Medulla oblongata (tissue), 1 donor: ENCODE results near the gene BORCS6.

Experiments used
- DNase-seq: peaks from one replicate; pipeline ENCODE4 v3.0.0-alpha.2; 2015; ENCODE audit errors: extremely low spot score

The BORCS6 gene

GRCh38 chr17:8210761-8211458 is 20.9 kb upstream of the BORCS6 start:
- DNase-seq, result no peak

GRCh38 chr17:8209907-8210760 is 20.2 kb upstream of the BORCS6 start, which contains the start of gene AURKB:
Gene AURKB, minus strand, starts transcription at chr17:8210575. Its CDS starts 351 bp downstream, at chr17:8210224.
- peak; percentile 99 for DNase-seq

- no peak for DNase-seq
Observed at GRCh38 chr17:8206536-8206935, 16.6 kb upstream of the BORCS6 start.

DNA sequence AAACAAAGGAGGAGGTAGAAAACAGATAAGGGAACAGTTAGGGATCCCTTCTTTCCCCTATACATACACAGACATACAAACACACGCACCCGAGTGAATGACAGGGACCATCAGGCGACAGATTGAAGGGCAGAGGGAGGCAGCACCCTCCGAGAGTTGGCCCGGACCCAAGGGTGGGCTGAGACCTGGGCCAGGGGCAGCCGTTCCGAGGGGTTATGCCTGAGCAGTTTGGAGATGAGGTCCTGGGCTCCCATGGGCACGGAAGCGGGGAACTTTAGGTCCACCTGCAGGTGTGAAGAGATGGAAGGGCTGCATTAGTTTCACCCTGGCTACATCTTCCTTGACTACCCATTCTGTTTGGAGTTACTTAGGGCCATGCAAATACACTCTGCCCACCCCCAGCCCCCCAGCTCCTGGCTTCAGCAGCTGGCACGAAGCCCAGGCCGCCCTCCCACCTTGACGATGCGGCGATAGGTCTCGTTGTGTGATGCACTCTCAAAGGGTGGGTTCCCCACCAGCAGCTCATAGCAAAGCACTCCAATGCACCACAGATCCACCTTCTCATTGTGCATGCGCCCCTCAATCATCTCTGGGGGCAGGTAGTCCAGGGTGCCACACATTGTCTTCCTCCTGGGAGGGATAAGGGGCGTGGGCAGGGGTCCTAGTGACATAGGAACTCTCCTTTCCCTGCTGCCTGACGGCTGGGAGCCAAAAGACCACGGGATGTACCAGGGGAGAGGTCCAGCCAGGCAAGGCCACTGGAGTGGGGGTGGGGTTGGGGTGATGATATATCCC is 15.0 kb upstream of the BORCS6 start:
- no peak for DNase-seq

DNA sequence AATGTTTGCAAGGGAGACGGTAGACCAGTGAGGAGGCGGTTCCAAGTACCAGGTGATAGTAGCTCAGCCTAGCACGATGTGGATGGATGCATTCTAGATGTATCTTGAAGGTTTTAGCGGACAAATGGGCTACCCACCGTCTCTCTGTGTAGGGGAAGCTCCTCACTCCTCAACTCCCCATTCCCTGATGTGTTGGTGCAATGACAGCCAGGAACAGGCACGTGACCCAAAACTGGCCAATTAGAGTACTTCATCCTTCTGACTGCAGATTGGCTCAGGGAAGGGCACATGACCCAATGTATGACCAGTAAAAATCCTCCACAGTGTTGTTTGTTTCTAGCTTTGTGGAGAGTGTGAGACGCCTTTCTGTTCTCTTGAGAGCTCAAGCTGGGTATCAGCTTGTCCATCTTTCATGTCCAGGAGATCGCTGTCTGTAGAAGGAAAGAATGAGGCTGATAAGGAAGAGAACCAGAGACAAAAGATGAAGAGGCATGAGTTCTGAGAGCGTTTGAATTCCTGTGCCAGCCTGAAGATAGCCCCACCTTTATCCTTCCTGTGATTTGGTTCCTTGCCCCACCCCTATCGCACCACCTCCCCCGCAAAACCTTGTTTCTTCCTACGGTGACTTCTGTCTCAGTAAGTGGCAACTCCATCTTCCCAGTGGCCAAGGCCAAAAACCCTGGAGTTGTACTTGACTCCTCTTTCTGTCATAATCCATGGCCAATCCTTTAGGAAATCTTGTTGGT is 2.3 kb upstream of the BORCS6 start:
- DNase-seq, result peak; percentile 100

GRCh38 chr17:8190506-8190905 is 526 bp upstream of the BORCS6 start:
- DNase-seq, result no peak

DNA sequence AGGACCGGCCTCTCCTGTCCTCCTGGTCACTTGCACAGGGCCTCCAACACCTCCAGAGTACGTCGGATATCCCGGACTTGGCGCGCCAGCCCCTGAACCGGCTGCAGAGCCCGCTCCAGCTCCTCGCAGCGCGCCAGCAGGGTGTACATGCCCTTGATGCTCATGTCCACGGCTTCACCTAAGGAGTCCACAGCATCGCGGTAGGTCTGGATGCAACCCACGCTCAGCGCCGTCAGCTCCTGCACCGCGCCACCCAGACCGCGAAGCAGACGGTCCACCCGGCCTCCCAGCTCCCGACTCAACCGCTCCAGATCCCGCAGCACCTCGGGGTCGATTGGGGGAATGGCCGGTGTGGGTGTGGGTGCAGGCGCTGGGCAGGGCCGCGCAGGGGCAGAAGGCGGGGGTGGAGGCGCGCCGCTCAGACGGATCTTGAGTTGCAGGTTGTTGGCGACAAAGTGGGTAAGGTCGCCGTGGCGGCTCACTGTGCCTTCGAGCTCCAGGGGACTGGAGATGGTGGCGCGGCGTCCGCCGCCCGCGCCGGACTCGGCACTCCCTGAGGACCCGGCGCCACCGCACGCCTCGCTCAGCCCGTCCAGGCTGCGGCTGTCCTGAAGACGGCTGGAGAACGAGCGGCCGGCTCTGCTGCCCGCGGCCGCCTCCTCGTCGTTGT is 804 bp downstream of the BORCS6 start:
- no peak for DNase-seq

GRCh38 chr17:8188263-8188839 is 1.6 kb downstream of the BORCS6 start:
- DNase-seq, result peak; percentile 43

- peak; percentile 95 for DNase-seq
Observed at GRCh38 chr17:8187517-8188262, 2.3 kb downstream of the BORCS6 start.

- peak; percentile 97 for DNase-seq
Observed at GRCh38 chr17:8186787-8187516, 3.0 kb downstream of the BORCS6 start.

DNA sequence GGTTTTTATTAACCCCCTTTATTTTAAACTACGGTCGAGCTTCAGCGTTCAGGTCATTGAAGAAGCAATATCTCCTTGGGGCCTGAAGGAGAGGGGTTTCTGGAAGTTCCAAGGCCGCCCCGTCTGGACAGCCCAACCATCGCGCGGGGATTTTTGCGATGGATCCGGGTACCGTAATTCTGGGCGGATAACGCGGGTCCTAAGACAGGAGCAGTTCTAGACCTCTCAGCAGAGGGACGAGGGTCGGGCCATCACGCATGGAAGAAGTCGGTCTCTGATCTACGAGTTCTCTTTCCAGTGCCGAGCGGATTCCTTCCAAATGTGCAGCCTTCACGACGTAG is 3.6 kb downstream of the BORCS6 start:
- no peak for DNase-seq

DNA sequence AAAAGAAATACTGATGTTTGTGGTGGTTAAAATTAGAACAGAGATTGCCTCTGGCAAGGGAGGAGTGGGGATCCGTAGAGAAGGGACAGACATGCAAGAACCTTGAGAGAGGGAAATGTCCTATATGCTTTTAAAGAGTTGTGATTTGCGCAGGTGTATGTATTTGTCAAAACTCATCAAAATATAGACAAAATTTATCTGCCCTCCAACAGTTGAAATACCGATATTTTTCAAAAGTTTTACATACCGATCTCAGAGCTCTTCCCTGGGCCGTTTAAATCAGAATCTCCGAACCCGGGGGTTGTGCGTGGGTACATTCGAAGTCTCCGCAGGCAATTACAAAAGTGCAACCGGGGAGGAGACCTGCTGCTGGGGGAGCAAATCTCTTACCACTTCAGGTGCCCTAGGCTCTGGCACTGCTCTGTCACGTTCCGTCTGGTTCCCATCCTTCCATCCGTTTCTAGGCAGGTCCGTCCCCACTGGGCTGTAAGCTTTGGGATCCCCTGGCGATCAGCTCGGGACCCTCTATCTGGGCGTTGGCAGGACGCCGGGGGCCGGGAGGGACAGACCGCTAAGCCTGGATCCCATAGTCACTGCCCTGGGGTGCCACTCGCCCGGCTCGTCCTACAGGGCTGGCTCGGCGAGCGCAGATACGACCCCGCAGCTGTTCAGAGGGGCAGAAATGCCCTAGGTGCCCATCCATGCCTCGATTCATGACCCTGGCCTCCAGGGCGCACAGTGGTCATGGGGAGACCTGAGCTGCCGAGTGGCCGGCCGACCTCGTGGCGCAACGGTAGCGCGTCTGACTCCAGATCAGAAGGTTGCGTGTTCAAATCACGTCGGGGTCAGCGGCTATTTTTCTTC is 4.2 kb downstream of the BORCS6 start:
- DNase-seq, result peak; percentile 92

- no peak for DNase-seq
Observed at GRCh38 chr17:8176998-8177731, 12.8 kb downstream of the BORCS6 start.

GRCh38 chr17:8176197-8176940 is 13.6 kb downstream of the BORCS6 start, which contains the start of gene TMEM107:
Gene TMEM107, minus strand, starts transcription at chr17:8176380. Its CDS starts 94 bp downstream, at chr17:8176286.
- DNase-seq, result peak; percentile 86

GRCh38 chr17:8175795-8176196 is 14.2 kb downstream of the BORCS6 start:
- no peak for DNase-seq

- DNase-seq, result no peak
Observed at GRCh38 chr17:8173871-8174322, 16.1 kb downstream of the BORCS6 start.
